Mesenchymal stem cell (in vitro differentiated cells and primary cell): ENCODE data around the gene IPPK.

Experiments used
- DNase-seq: peaks from one replicate; pipeline ENCODE4 v3.0.0-alpha.2; 2013
- H2AFZ ChIP-seq: one replicate; pipeline ENCODE4 v1.6.1; 2013; ENCODE audit warnings: low read depth, mild to moderate bottlenecking, control low read depth, inconsistent platforms, low read length, moderate library complexity
- H2AK5ac ChIP-seq: 2 replicates; pipeline ENCODE4 v1.6.1; 2013; ENCODE audit warnings: low read length, moderate library complexity, mild to moderate bottlenecking, inconsistent platforms; ENCODE audit not compliant: severe bottlenecking
- H2BK120ac ChIP-seq: one replicate; pipeline ENCODE4 v1.6.1; 2013; ENCODE audit warnings: low read depth, mild to moderate bottlenecking, inconsistent platforms, low read length, moderate library complexity
- H2BK12ac ChIP-seq, 2 experiments: one replicate each; pipeline ENCODE4 v1.6.1; 2013; ENCODE audit warnings: inconsistent platforms in 2 of 2, low read length in 2 of 2, mild to moderate bottlenecking in 2 of 2, moderate library complexity in 2 of 2, control low read depth in 1 of 2
- H2BK15ac ChIP-seq: one replicate; pipeline ENCODE4 v1.6.1; 2013; ENCODE audit warnings: mild to moderate bottlenecking, low read depth, inconsistent platforms; ENCODE audit not compliant: poor library complexity, severe bottlenecking
- H2BK5ac ChIP-seq: 2 replicates; pipeline ENCODE4 v1.6.1; 2013; ENCODE audit warnings: low read depth, mild to moderate bottlenecking, low read length, control low read depth, inconsistent platforms; ENCODE audit not compliant: poor library complexity, severe bottlenecking
- H3K14ac ChIP-seq, 2 experiments: one replicate each; pipeline ENCODE4 v1.6.1; 2013; ENCODE audit warnings: inconsistent platforms in 2 of 2, low read length in 2 of 2, control low read depth in 1 of 2, mild to moderate bottlenecking in 1 of 2, moderate library complexity in 1 of 2
- H3K18ac ChIP-seq, 2 experiments: one replicate each; pipeline ENCODE4 v1.6.1; 2013; ENCODE audit warnings: inconsistent platforms in 2 of 2, low read length in 2 of 2, control low read depth in 1 of 2, low read depth in 1 of 2, mild to moderate bottlenecking in 1 of 2
- H3K23ac ChIP-seq, 2 experiments: one replicate each; pipeline ENCODE4 v1.6.1; 2013; ENCODE audit warnings: inconsistent platforms in 2 of 2, low read length in 2 of 2, mild to moderate bottlenecking in 2 of 2, moderate library complexity in 2 of 2, control low read depth in 1 of 2
- H3K27ac ChIP-seq: 2 replicates; pipeline ENCODE4 v1.5.1; 2013; ENCODE audit warnings: mild to moderate bottlenecking, moderate library complexity, low read length, control low read depth, inconsistent platforms; ENCODE audit not compliant: poor library complexity, severe bottlenecking
- H3K27me3 ChIP-seq, 2 experiments: 2 replicates each; pipeline versions ENCODE4 v1.6.1 to v1.7.0; 2013; ENCODE audit warnings: low read length in 2 of 2, mild to moderate bottlenecking in 2 of 2, moderate library complexity in 2 of 2, control low read depth in 1 of 2, inconsistent platforms in 1 of 2; ENCODE audit not compliant: control insufficient read depth in 1 of 2, insufficient read depth in 1 of 2
- H3K36me3 ChIP-seq, 2 experiments: 2 replicates each; pipeline versions ENCODE4 v1.6.1 to v1.7.0; 2013; ENCODE audit warnings: low read length in 2 of 2, control low read depth in 1 of 2, inconsistent platforms in 1 of 2, low read depth in 1 of 2, mild to moderate bottlenecking in 1 of 2; ENCODE audit not compliant: insufficient read depth in 2 of 2, control insufficient read depth in 1 of 2
- H3K4ac ChIP-seq, 2 experiments: one replicate each; pipeline ENCODE4 v1.6.1; 2013; ENCODE audit warnings: inconsistent platforms in 2 of 2, low read length in 2 of 2, mild to moderate bottlenecking in 2 of 2, moderate library complexity in 2 of 2, control low read depth in 1 of 2, low read depth in 1 of 2
- H3K4me1 ChIP-seq: 2 replicates; pipeline ENCODE4 v1.6.1; 2013; ENCODE audit warnings: low read depth, low read length, control low read depth; ENCODE audit not compliant: control insufficient read depth, insufficient read depth
- H3K4me2 ChIP-seq: 2 replicates; pipeline ENCODE4 v1.6.1; 2013; ENCODE audit warnings: low read length, mild to moderate bottlenecking, inconsistent platforms; ENCODE audit not compliant: poor library complexity, severe bottlenecking
- H3K4me3 ChIP-seq, 2 experiments: 2 replicates each; pipeline versions ENCODE4 v1.5.1 to v1.7.0; 2013; ENCODE audit warnings: low read length in 2 of 2, mild to moderate bottlenecking in 2 of 2, control low read depth in 1 of 2, low read depth in 1 of 2; ENCODE audit not compliant: insufficient read depth in 1 of 2
- H3K79me1 ChIP-seq: replicated peaks from 2 replicates; pipeline ENCODE4 v1.6.1; 2013; ENCODE audit warnings: mild to moderate bottlenecking, control low read depth, low read length, inconsistent platforms; ENCODE audit not compliant: poor library complexity, severe bottlenecking
- H3K9ac ChIP-seq: 2 replicates; pipeline ENCODE4 v1.7.0; 2013; ENCODE audit warnings: mild to moderate bottlenecking, low read length, moderate library complexity
- H3K9me3 ChIP-seq: 2 replicates; pipeline ENCODE4 v1.7.0; 2013; ENCODE audit warnings: mild to moderate bottlenecking, low read length; ENCODE audit not compliant: control insufficient read depth
- H4K8ac ChIP-seq: one replicate; pipeline ENCODE4 v1.6.1; 2013; ENCODE audit warnings: inconsistent platforms, mild to moderate bottlenecking, low read length, moderate library complexity
- H4K91ac ChIP-seq: one replicate; pipeline ENCODE4 v1.6.1; 2013; ENCODE audit warnings: mild to moderate bottlenecking, low read length, inconsistent platforms
- WGBS: methylation state at CpG from one replicate; pipeline ENCODE4 v1.1.7; 2013; ENCODE audit warnings: mixed read lengths; 5-methylcytosine and 5-hydroxymethylcytosine counted together

Gene IPPK

DNA sequence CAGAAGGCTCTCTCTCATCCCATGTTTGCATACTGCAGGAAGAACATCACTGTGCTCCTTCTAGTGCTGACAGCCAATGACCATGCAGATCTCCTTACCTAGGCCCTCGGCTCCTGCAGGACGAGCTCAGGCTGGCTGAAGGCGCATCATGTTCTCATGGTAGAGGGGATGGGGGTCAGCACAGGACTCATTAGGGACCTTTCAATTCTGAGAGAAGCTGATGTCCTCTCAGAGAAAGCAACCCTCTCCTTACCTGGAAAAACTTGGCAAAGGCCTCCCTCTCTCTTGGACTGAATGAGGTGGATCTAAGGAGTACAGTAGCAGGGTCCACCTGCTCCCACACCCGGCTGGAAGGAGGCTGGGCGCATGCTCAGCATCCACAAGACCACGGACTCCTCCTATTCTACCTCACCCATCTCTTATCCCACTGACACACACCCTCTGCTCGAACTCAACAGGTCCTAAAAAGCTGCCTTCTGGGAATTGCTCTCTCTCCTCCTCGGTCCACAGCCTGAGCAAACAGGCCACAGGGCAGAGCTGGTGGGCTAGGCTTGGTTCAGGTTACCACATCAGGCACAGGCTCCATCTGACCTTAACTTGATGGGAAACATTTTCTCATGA is 2.9 kb downstream of the IPPK start:
- H4K8ac ChIP-seq = no peak overlapping the region
- 98% methylated on average over 8 of the region's 8 CpGs for WGBS
- H3K27me3 ChIP-seq = no peaks in the 10 kb centered on the region
- no peaks in the 10 kb centered on the region for H3K9me3 ChIP-seq
- H3K23ac ChIP-seq = peak overlapping the region in 1 of 2 experiments; percentile 48
- H3K9ac ChIP-seq = no peak overlapping the region
- no peak overlapping the region for H3K4ac ChIP-seq
- H3K27ac ChIP-seq = no peak overlapping the region
- H2AFZ ChIP-seq = no peak overlapping the region
- H2BK120ac ChIP-seq = no peak overlapping the region
- H3K4me3 ChIP-seq = no peak overlapping the region
- DNase-seq = no peak
- H4K91ac ChIP-seq = no peak overlapping the region
- peak overlapping the region; percentile 15 for H2BK15ac ChIP-seq
- no peak overlapping the region for H3K14ac ChIP-seq
- no peak overlapping the region for H3K4me2 ChIP-seq
- H2BK5ac ChIP-seq = no peak overlapping the region
- no peak overlapping the region for H2BK12ac ChIP-seq
- peaks cover 26 to 38% of the 10 kb centered on the region in 2 experiments for H3K36me3 ChIP-seq
- H3K79me1 ChIP-seq = peaks cover 17% of the 10 kb centered on the region
- peaks cover 35% of the 10 kb centered on the region for H3K4me1 ChIP-seq
- peak overlapping the region; percentile 52 for H2AK5ac ChIP-seq
- H3K18ac ChIP-seq = no peak overlapping the region

DNA sequence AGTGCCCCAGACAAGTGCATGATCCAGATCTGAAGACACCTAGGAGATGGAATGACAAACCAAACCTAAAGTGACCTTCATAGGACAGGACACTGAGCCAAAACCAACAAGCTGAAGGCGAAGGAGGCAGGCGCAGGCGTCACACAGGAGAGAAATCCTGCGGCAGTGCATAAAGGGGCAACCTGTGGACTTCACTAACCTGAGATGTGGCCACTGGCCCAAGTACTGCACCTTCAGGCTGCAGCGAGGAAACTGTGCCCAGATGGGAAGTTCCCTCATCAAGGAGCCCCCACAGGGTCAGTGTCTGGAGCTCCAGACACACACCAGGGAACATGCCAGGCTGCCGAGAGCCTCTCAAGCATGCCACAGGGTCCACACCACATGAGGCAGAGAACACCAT is 3.7 kb downstream of the IPPK start:
- Histone ChIP-seq H4K91ac (no peak overlapping the region), H3K23ac (no peak overlapping the region), H2AFZ (no peak overlapping the region), H3K9ac (no peak overlapping the region), H3K4me3 (no peak overlapping the region), H3K27ac (no peak overlapping the region), H3K18ac (no peak overlapping the region), H2BK15ac (no peak overlapping the region), H2BK5ac (no peak overlapping the region), H2BK120ac (no peak overlapping the region), H3K4me2 (no peak overlapping the region), H2AK5ac (no peak overlapping the region), H3K79me1 (peaks cover 17% of the 10 kb centered on the region), H3K9me3 (no peaks in the 10 kb centered on the region), H2BK12ac (no peak overlapping the region), H3K36me3 (peaks cover 30 to 38% of the 10 kb centered on the region in 2 experiments), H3K4ac (no peak overlapping the region), H3K4me1 (peaks cover 32% of the 10 kb centered on the region), H3K14ac (no peak overlapping the region), H4K8ac (no peak overlapping the region), H3K27me3 (no peaks in the 10 kb centered on the region)
- WGBS = 97% methylated on average over 6 of the region's 6 CpGs
- no peak for DNase-seq

- Histone ChIP-seq H3K14ac (no peak overlapping the region), H3K4me1 (peaks cover 31% of the 10 kb centered on the region), H3K9ac (no peak overlapping the region), H3K27ac (no peak overlapping the region), H3K27me3 (no peaks in the 10 kb centered on the region), H3K4me3 (no peak overlapping the region), H3K9me3 (no peaks in the 10 kb centered on the region), H2BK15ac (no peak overlapping the region), H3K36me3 (peaks cover 32 to 38% of the 10 kb centered on the region in 2 experiments), H4K91ac (no peak overlapping the region), H2AK5ac (no peak overlapping the region), H3K4ac (no peak overlapping the region), H3K23ac (no peak overlapping the region), H4K8ac (no peak overlapping the region), H3K79me1 (peaks cover 18% of the 10 kb centered on the region), H3K4me2 (no peak overlapping the region), H2AFZ (no peak overlapping the region), H2BK12ac (no peak overlapping the region), H2BK120ac (no peak overlapping the region), H2BK5ac (no peak overlapping the region), H3K18ac (no peak overlapping the region)
- no peak for DNase-seq
- WGBS = 99% methylated on average over 3 of the region's 3 CpGs
These were observed 4.1 kb downstream of the IPPK start for GRCh38 chr9:92665836-92666235.

DNA sequence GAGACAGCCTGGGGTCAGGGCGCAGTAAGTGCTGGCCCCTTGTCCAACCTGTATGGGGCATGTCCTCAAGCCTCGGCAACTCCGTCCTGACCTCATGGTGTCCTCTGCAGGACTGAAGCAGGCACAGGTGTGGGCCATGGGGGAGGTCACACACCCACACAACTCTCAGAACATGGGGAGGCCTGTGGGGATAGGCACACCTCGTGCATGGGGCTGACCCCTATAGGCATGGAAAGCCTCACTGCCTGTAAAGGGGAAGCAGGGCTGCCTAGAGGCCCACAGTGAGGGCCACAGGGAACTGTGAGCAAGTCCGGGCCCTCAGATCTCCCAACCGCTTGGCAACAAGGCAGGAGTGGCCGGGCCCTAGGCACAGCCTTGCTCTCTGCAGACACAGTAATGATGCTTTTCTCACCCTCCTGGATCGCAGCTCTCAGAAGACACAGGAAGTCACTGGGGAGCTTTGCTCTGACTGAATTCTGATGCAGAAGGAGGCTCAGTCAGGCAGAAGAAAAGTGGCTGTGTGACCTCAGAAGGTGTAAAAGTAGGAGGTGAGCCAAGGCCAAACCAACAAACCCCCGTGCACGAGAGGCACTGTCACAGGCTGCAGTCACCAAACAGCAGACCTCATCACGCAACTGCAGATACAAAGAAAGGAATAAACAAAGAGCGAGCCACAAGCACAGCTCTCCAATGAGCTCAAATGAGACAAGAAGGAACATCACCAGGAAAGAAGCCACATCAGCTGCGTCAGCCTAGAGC is 5.4 kb downstream of the IPPK start:
- H3K27ac ChIP-seq = peak overlapping the region; percentile 59
- H3K4me3 ChIP-seq = no peak overlapping the region
- H3K4me2 ChIP-seq = no peak overlapping the region
- H3K9ac ChIP-seq = peak overlapping the region; percentile 11
- DNase-seq = peak; percentile 64
- H3K14ac ChIP-seq = no peak overlapping the region
- H3K79me1 ChIP-seq = peaks cover 26% of the 10 kb centered on the region
- H4K8ac ChIP-seq = no peak overlapping the region
- H3K36me3 ChIP-seq = peaks cover 38 to 41% of the 10 kb centered on the region in 2 experiments
- no peak overlapping the region for H3K23ac ChIP-seq
- peak overlapping the region; percentile 16 for H4K91ac ChIP-seq
- WGBS = 79% methylated on average over 13 of the region's 13 CpGs
- no peaks in the 10 kb centered on the region for H3K9me3 ChIP-seq
- H3K4ac ChIP-seq = no peak overlapping the region
- H3K18ac ChIP-seq = no peak overlapping the region
- H2BK5ac ChIP-seq = no peak overlapping the region
- peaks cover 34% of the 10 kb centered on the region for H3K4me1 ChIP-seq
- H2BK120ac ChIP-seq = no peak overlapping the region
- H3K27me3 ChIP-seq = no peaks in the 10 kb centered on the region
- no peak overlapping the region for H2AFZ ChIP-seq
- no peak overlapping the region for H2BK15ac ChIP-seq
- H2BK12ac ChIP-seq = no peak overlapping the region
- H2AK5ac ChIP-seq = peak overlapping the region; percentile 37
